ENCODE measurements around the gene MICAL2.

GRCh38 chr11:12097219-12097618 is 13.2 kb upstream of the MICAL2 start:
- TF ChIP-seq, protein P1, sequence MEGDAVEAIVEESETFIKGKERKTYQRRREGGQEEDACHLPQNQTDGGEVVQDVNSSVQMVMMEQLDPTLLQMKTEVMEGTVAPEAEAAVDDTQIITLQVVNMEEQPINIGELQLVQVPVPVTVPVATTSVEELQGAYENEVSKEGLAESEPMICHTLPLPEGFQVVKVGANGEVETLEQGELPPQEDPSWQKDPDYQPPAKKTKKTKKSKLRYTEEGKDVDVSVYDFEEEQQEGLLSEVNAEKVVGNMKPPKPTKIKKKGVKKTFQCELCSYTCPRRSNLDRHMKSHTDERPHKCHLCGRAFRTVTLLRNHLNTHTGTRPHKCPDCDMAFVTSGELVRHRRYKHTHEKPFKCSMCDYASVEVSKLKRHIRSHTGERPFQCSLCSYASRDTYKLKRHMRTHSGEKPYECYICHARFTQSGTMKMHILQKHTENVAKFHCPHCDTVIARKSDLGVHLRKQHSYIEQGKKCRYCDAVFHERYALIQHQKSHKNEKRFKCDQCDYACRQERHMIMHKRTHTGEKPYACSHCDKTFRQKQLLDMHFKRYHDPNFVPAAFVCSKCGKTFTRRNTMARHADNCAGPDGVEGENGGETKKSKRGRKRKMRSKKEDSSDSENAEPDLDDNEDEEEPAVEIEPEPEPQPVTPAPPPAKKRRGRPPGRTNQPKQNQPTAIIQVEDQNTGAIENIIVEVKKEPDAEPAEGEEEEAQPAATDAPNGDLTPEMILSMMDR (conservative IDR thresholded peaks at IDR 0.05; ENCODE audit: low read depth, low read length), result no peak
- no peak for TF ChIP-seq EZH2phosphoT487 (IDR thresholded peaks at IDR 0.05; ENCODE audit: borderline replicate concordance, low read length)
- no peak for TF ChIP-seq EZH2 (IDR thresholded peaks at IDR 0.05; ENCODE audit: low read length, unreplicated experiment)

Data from PC-3 (cell line).